Coronary artery (tissue), 2 donors: Measurements from ENCODE around the gene ALDH1A1.

Experiments used
- DNase-seq: peaks from one replicate; pipeline ENCODE4 v3.0.0-alpha.2; 2017; ENCODE audit warnings: low spot score
- H3K27ac ChIP-seq, 2 donors: fragments of 200-600 bp; sonication (generic); one replicate each; pipeline ENCODE4 v1.5.1; 2016 to 2019
- H3K4me3 ChIP-seq: fragments of 200-600 bp; sonication (generic); 2 replicates; pipeline ENCODE4 v1.5.1; 2016; ENCODE audit warnings: mild to moderate bottlenecking, moderate library complexity
- CTCF ChIP-seq: fragments of 200-600 bp; sonication (generic); IDR thresholded peaks from one replicate; pipeline ENCODE4 v1.5.1; 2019; ENCODE audit warnings: antibody characterized with exemption

The ALDH1A1 gene

GRCh38 chr9:72951520-72952380, 1.1 kb downstream of the ALDH1A1 start:
- Histone ChIP-seq H3K4me3 (peak overlapping the region; percentile 55), H3K27ac (peak overlapping the region in 1 of 2 donors; percentile 62)
- TF ChIP-seq CTCF = no peak
- DNase-seq = no peak

GRCh38 chr9:72950875-72951442, 1.9 kb downstream of the ALDH1A1 start:
- H3K27ac ChIP-seq = peak overlapping the region in 1 of 2 donors; percentile 62
- no peak for DNase-seq
- no peak for TF ChIP-seq CTCF
- peak overlapping the region; percentile 55 for H3K4me3 ChIP-seq

- Histone ChIP-seq H3K4me3 (no peak overlapping the region), H3K27ac (peak overlapping the region in 1 of 2 donors; percentile 2)
- no peak for TF ChIP-seq CTCF
- no peak for DNase-seq
Observed at GRCh38 chr9:72949918-72950325, 2.9 kb downstream of the ALDH1A1 start.

- peak overlapping the region; percentile 6 for H3K4me3 ChIP-seq
- DNase-seq = no peak
Observed at GRCh38 chr9:72949244-72949582, 3.6 kb downstream of the ALDH1A1 start.

GRCh38 chr9:72948575-72949243, 4.1 kb downstream of the ALDH1A1 start:
- DNase-seq = no peak
- no peak for TF ChIP-seq CTCF
- peak overlapping the region; percentile 6 for H3K4me3 ChIP-seq
- H3K27ac ChIP-seq = peak overlapping the region in 1 of 2 donors; percentile 40

More at GRCh38 chr9:72949244-72949582, 3.6 kb downstream of the ALDH1A1 start:
- peak overlapping the region in 1 of 2 donors; percentile 40 for H3K27ac ChIP-seq
- no peak for TF ChIP-seq CTCF

GRCh38 chr9:72947984-72948465, 4.8 kb downstream of the ALDH1A1 start:
- H3K27ac ChIP-seq = peak overlapping the region in 1 of 2 donors; percentile 12
- DNase-seq = no peak
- no peak for TF ChIP-seq CTCF
- H3K4me3 ChIP-seq = no peak overlapping the region
